Transverse colon (tissue), 4 donors: ENCODE results near the gene CLCA2. TPM values are rescaled to one million over a fixed set of nuclear protein-coding genes. Genes with fewer than 3 reads are reported as not detected.

Experiments used
- DNase-seq: peaks from one replicate; pipeline ENCODE4 v3.0.0-alpha.2; 2019
- H3K27ac ChIP-seq, 4 donors: fragments of 200-600 bp; sonication (generic); 2 replicates each; pipeline ENCODE4 v1.5.1; 2016 to 2018; ENCODE audit warnings: inconsistent platforms in 4 of 4
- H3K27me3 ChIP-seq: fragments of 200-600 bp; sonication (generic); 2 replicates; pipeline ENCODE4 v1.5.1; 2017; ENCODE audit warnings: inconsistent platforms
- H3K36me3 ChIP-seq, 4 donors: fragments of 200-600 bp; sonication (generic); 2 replicates each; pipeline ENCODE4 v1.5.1; 2017 to 2019; ENCODE audit warnings: inconsistent platforms in 4 of 4
- H3K4me1 ChIP-seq, 4 donors: fragments of 200-600 bp; sonication (generic); 2 replicates each; pipeline ENCODE4 v1.5.1; 2017 to 2020; ENCODE audit warnings: inconsistent platforms in 4 of 4
- H3K4me3 ChIP-seq, 4 donors: fragments of 200-600 bp; sonication (generic); 1 replicate in 1 of 4; 2 replicates in 3 of 4; pipeline versions ENCODE4 v1.5.1 to v1.6.1; 2017 to 2019; ENCODE audit warnings: inconsistent platforms in 4 of 4
- H3K9me3 ChIP-seq, 2 donors: fragments of 200-600 bp; sonication (generic); 2 replicates each; pipeline ENCODE4 v1.5.1; 2017 to 2019; ENCODE audit warnings: inconsistent platforms in 2 of 2
- CTCF ChIP-seq, 5 experiments: fragments of 200-600 bp in 3 of 5; fragments of 450-650 bp in 2 of 5; sonication (generic) in 3 of 5; IDR thresholded peaks; 1 replicate in 2 of 5; 2 replicates in 3 of 5; pipeline ENCODE4 v1.5.1; 2016 to 2017; ENCODE audit warnings: antibody characterized with exemption in 5 of 5, inconsistent platforms in 3 of 5, mild to moderate bottlenecking in 2 of 5, moderate library complexity in 1 of 5
- EP300 ChIP-seq: sonication (generic); formaldehyde crosslinking; IDR thresholded peaks from one replicate; pipeline ENCODE4 v1.6.1; 2017; ENCODE audit warnings: antibody characterized with exemption, low read depth
- POLR2A ChIP-seq: fragments of 450-650 bp; IDR thresholded peaks from one replicate; pipeline ENCODE4 v1.6.1; 2016; ENCODE audit warnings: antibody characterized with exemption, mild to moderate bottlenecking, moderate library complexity
- POLR2AphosphoS5 ChIP-seq, 3 donors: sonication (generic); formaldehyde crosslinking; IDR thresholded peaks; one replicate each; pipeline ENCODE4 v1.6.1; 2016; ENCODE audit warnings: antibody characterized with exemption in 3 of 3
- WGBS, 2 donors: methylation state at CpG; one replicate each; pipeline ENCODE4 v1.1.5; 2018; ENCODE audit warnings: low coverage in 1 of 2; 5-methylcytosine and 5-hydroxymethylcytosine counted together
- in situ Hi-C, 4 donors: fragments of 200-750 bp; cut with MboI; loops; one replicate each; pipeline versions ENCODE4 v1.15.0 to v1.15.1; 2017; ENCODE audit warnings: low sequenced_read_pairs in 3 of 4, low pct_ligation_motif_present in 1 of 4, low pct_unique_long_range_greater_than_20kb in 1 of 4
- intact Hi-C: fragments of 100-400 bp; cut with DNase I; formaldehyde crosslinking; loops from one replicate; pipeline ENCODE4 v1.15.1; 2023; ENCODE audit warnings: low total_unique reads
- total RNA-seq, 4 donors: library from RNA; depleted of rRNA; stranded (reverse); fragments of >200 nt; gene quantifications; one replicate each; pipeline ENCODE4 v1.1.0, GENCODE V29; 2016

The CLCA2 gene
- total RNA-seq, 4 donors from 2014 or later = 1.1 to 1.7 TPM; not detected in 2

DNA sequence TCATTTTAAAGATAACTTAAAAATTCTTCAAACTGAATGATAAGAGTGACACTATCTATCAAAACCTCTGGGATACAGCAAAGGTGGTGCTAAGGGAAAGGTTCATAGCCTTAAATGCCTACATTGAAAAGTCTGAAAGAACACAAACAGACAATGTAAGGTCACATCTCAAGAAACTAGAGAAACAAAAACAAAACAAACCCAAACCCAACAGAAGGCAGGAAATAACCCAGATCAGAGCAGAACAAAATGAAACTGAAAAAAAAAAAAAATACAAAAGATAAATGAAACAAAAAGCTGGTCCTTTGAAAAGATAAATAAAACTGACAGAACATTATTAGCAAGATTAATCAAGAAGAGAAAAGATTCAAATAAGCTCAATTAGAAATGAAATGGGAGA is 34.7 kb upstream of the CLCA2 start:
- Histone ChIP-seq H3K4me3 (no peak overlapping the region), H3K9me3 (no peaks in the 10 kb centered on the region), H3K27me3 (no peaks in the 10 kb centered on the region), H3K27ac (peak overlapping the region; percentile 6 to 54 (median 21)), H3K36me3 (no peaks in the 10 kb centered on the region), H3K4me1 (peaks cover 0 to 30% (median 0%) of the 10 kb centered on the region in 4 donors)
- DNase-seq = no peak
- in situ Hi-C loops (loop anchor here in 1 of 4 donors (10.0 kb wide), 1 partner anchor 115 kb away; no protein-coding TSS in a partner anchor), intact Hi-C loops (no loop called here)
- TF ChIP-seq POLR2A (no peak), CTCF (IDR thresholded peaks at IDR 0.05) (no peak), POLR2AphosphoS5 (IDR thresholded peaks at IDR 0.05) (no peak), EP300 (no peak)

DNA sequence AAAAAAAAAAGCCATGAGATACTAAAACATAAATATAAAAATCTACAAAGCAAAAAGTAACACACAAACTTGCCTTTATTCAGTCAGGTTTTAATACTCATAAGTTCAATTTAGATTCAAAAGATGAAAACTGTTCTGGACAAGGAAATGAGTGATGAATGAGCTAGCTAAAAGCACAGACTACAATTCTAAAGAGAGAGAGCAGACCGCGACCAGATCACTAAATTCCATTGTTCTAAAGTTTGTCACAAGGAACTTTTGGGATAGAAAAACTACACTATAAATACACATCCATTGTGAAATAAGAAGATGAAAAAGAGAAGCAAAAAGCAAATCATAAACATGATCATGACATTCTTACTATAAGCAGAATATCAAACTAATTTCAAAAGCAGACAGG is 29.6 kb upstream of the CLCA2 start:
- Histone ChIP-seq H3K4me3 (peak overlapping the region in 1 of 4 donors; percentile 67), H3K27ac (no peak overlapping the region), H3K4me1 (peaks cover 0 to 37% (median 8%) of the 10 kb centered on the region in 4 donors), H3K27me3 (no peaks in the 10 kb centered on the region), H3K9me3 (no peaks in the 10 kb centered on the region), H3K36me3 (no peaks in the 10 kb centered on the region)
- intact Hi-C loops = no loop called here
- 31 to 69% methylated on average over 2 of the region's 2 CpGs for WGBS, 2 donors
- in situ Hi-C loops = no loop called here
- no peak for DNase-seq
- TF ChIP-seq CTCF (IDR thresholded peaks at IDR 0.05) (no peak), POLR2A (no peak), POLR2AphosphoS5 (IDR thresholded peaks at IDR 0.05) (no peak), EP300 (no peak)

DNA sequence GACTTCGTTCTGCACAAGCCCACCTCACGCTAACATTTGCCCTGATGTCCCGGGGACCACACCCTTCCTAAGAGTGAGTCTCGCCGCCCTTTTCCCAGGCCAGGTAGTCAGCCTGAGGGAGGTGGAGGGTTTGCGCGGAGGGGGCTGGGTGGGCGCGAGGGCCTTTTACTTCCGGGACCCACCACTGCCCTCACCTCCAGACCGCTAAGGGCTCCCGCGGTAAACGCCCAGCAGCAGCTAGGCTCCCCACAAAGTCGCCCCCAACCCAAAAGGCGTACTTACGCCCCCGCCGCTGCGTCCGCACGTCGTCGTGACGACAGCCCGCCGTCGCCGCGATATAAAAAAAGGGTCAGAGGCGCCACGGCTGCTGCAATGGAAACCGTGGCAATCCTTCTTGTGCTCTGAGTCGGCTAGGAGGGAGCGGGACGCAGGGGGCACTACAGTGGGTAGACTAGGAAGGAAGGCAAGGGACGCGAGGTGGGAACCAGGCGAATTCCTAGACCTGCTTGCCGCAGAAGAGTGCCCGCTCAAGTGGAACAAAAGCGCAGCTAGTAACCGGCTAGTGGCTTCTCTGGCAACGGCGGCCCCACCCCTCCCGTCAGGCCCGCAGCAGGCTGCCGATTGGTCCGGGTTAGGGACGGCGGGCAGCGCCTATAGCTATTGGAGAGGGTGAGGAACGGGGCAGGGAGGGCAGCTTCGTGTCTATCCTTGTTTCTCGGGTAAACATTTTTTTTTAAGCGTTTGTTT is 28.0 kb upstream of the CLCA2 start, which contains the start of gene ODF2L:
Gene ODF2L (minus strand): TSS at position 573 of the 747 bp plus-strand sequence. CDS start 9,296 bp downstream, outside the sequence.
- Histone ChIP-seq H3K4me3 (peak within 1 kb of the TSS; percentile 67 to 90 (median 88)), H3K27ac (peak within 1 kb of the TSS; percentile 82 to 91 (median 87)), H3K27me3 (no peaks in the 10 kb centered on the region), H3K9me3 (no peaks in the 10 kb centered on the region), H3K4me1 (peaks cover 0 to 31% (median 8%) of the 10 kb centered on the region in 4 donors), H3K36me3 (no peaks in the 10 kb centered on the region)
- 0% methylated on average over 4 to 52 of the region's 56 CpGs for WGBS, 2 donors
- in situ Hi-C loops = no loop called here
- TF ChIP-seq POLR2AphosphoS5 (IDR thresholded peaks at IDR 0.05) (peak; percentile 81), EP300 (no peak), POLR2A (peak; percentile 75), CTCF (IDR thresholded peaks at IDR 0.05) (no peak)
- DNase-seq = peak; percentile 95
- intact Hi-C loops = no loop called here

- Histone ChIP-seq H3K36me3 (no peaks in the 10 kb centered on the region), H3K4me1 (peaks cover 0 to 31% (median 8%) of the 10 kb centered on the region in 4 donors), H3K4me3 (peak overlapping the region; percentile 67 to 90 (median 88)), H3K27ac (peak overlapping the region; percentile 82 to 91 (median 87)), H3K27me3 (no peaks in the 10 kb centered on the region), H3K9me3 (no peaks in the 10 kb centered on the region)
- TF ChIP-seq POLR2A (no peak), EP300 (no peak), POLR2AphosphoS5 (IDR thresholded peaks at IDR 0.05) (no peak), CTCF (IDR thresholded peaks at IDR 0.05) (no peak)
- DNase-seq = no peak
- WGBS, 2 donors = 2 to 5% methylated on average over 9 of the region's 9 CpGs
- in situ Hi-C loops (no loop called here), intact Hi-C loops (no loop called here)
Observed at GRCh38 chr1:86396498-86396890, 27.5 kb upstream of the CLCA2 start.
